Measurements from ENCODE around the gene NEDD4L. TPM values are rescaled to one million over a fixed set of nuclear protein-coding genes. Genes with fewer than 3 reads are reported as not detected.

Gene NEDD4L
- polyA plus RNA-seq, 1 of the 3 experiments (the other 2 are of a cell fraction): 13.2 TPM

- no peak for TF ChIP-seq TEAD4 (IDR thresholded peaks at IDR 0.05; ENCODE audit: borderline replicate concordance, insufficient read depth)
Measured at GRCh38 chr18:58263055-58263957, 219.3 kb downstream of the NEDD4L start (continued).

- Histone ChIP-seq H3K4me1 (ENCODE audit: control insufficient read depth in 1 of 2, insufficient read depth in 2 of 2, low read depth in 1 of 2, low read length in 1 of 2) (peaks cover 0 to 7% of the 10 kb centered on the region in 2 experiments; a peak in 2 of 4 replicates), H3K4me2 (no peak overlapping the region), H3K9ac (no peak overlapping the region), H3K27ac (ENCODE audit: low read depth in 2 of 2, low read length in 1 of 2) (no peak overlapping the region; a peak in 1 of 4 replicates), H3K9me3 (no peaks in the 10 kb centered on the region), H3K27me3 (ENCODE audit: insufficient read depth) (no peaks in the 10 kb centered on the region), H3K4me3 (ENCODE audit: low read depth in 2 of 2, low read length in 1 of 2) (no peak overlapping the region), H3F3A (replicated peaks; ENCODE audit: insufficient read depth) (no peaks in the 10 kb centered on the region), H3K79me2 (ENCODE audit: insufficient read depth) (no peaks in the 10 kb centered on the region), H4K20me1 (ENCODE audit: insufficient read depth) (no peaks in the 10 kb centered on the region), H3K36me3 (replicated peaks in 1 of 2; ENCODE audit: control insufficient read depth in 1 of 2, insufficient read depth in 2 of 2, low read length in 1 of 2) (no peaks in the 10 kb centered on the region), H2AFZ (ENCODE audit: low read depth) (no peak overlapping the region; the same call in 1 of the 2 replicates), H3K9me2 (no peaks in the 10 kb centered on the region)
- no peak for TF ChIP-seq SIN3A (IDR thresholded peaks at IDR 0.05; ENCODE audit: borderline replicate concordance, low read depth, low read length)
- TF ChIP-seq ZBTB33 (IDR thresholded peaks at IDR 0.05; ENCODE audit: borderline replicate concordance, low read depth): no peak
- no peak for TF ChIP-seq USF1 (IDR thresholded peaks at IDR 0.05; ENCODE audit: borderline replicate concordance, low read depth)
- no peak for TF ChIP-seq CTCF (IDR thresholded peaks at IDR 0.05)
- no peak for TF ChIP-seq IRF3 (IDR thresholded peaks at IDR 0.05; ENCODE audit: low read depth, low read length)
- no peak for TF ChIP-seq EZH2phosphoT487 (IDR thresholded peaks at IDR 0.05; ENCODE audit: borderline replicate concordance, low read depth)
- TF ChIP-seq GATA2 (CRISPR knock-in tag; IDR thresholded peaks at IDR 0.05): no peak
- TF ChIP-seq CHD2 (IDR thresholded peaks at IDR 0.05; ENCODE audit: low read length, partially characterized antibody): no peak
- no peak for TF ChIP-seq USF2 (IDR thresholded peaks at IDR 0.05; ENCODE audit: borderline replicate concordance, low read depth, low read length)
- TF ChIP-seq TCF12 (IDR thresholded peaks at IDR 0.05): no peak
- TF ChIP-seq NFIC (IDR thresholded peaks at IDR 0.05; ENCODE audit: borderline replicate concordance): no peak
- DNase-seq: no peak
- POLR2A ChIA-PET: no interaction called here
- CTCF ChIA-PET: no interaction called here
- 95% methylated on average over 5 of the region's 5 CpGs for WGBS (ENCODE audit: low lambda C conversion rate)
Measured at GRCh38 chr18:58264075-58264474, 220.0 kb downstream of the NEDD4L start.

All from SK-N-SH (cell line).